ENCODE measurements around the gene SPOPL.

- TF ChIP-seq CTCF (IDR thresholded peaks at IDR 0.05) (no peak), POLR2A (IDR thresholded peaks at IDR 0.05) (no peak)
These were observed 17.3 kb downstream of the SPOPL start for GRCh38 chr2:138518860-138519259.

Data from Peyer's patch (tissue), 4 donors.